ELF-1 (cell line): ENCODE data around the gene NUCKS1.

Experiments
- DNase-seq: peaks from one replicate; pipeline ENCODE4 v3.0.0-alpha.2; 2016; ENCODE audit warnings: low read depth, low spot score

NUCKS1 gene

DNA sequence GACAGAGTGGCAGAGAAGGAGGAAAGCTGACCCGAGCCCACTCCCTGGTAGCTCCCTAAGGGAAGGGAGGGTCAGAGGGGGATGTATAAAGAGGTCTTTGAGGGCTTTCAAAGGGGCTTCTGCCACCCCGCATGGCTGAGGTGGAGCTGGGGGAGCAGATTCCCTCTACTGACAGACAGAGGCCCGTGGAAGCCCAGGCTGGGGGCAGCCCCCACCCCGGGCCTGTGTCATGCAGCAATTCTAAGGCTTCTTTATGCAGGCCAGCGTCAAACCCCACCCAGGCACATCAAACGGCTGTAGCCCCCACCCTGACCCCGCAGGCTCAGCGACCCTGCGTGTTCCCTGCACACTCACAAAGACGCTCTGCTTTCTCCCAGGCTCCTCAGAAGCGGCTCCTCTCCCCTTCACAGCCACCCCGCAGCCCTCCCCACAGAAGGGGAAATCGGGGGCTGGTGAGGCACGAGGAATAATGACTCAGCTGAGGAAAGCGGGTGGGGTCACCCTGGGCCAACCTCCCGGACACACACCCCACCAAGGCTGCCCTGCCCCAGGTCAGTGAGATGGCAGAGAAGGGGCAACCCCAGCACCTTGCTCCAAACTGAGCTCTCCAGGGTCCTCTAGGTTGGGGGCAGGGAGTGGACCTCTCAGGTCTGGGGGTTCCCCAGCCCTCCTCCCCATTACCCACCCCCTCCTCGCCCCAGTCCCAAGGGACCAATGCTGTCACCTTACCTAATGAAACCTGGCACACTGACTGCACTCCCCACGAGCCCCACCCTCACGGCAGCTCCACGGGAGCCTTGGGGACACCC, 80.4 kb downstream of the NUCKS1 start:
- no peak for DNase-seq

- DNase-seq = no peak
Observed at GRCh38 chr1:205668951-205669340, 81.0 kb downstream of the NUCKS1 start.

GRCh38 chr1:205667909-205668643, 81.9 kb downstream of the NUCKS1 start:
- peak; percentile 76 for DNase-seq

DNA sequence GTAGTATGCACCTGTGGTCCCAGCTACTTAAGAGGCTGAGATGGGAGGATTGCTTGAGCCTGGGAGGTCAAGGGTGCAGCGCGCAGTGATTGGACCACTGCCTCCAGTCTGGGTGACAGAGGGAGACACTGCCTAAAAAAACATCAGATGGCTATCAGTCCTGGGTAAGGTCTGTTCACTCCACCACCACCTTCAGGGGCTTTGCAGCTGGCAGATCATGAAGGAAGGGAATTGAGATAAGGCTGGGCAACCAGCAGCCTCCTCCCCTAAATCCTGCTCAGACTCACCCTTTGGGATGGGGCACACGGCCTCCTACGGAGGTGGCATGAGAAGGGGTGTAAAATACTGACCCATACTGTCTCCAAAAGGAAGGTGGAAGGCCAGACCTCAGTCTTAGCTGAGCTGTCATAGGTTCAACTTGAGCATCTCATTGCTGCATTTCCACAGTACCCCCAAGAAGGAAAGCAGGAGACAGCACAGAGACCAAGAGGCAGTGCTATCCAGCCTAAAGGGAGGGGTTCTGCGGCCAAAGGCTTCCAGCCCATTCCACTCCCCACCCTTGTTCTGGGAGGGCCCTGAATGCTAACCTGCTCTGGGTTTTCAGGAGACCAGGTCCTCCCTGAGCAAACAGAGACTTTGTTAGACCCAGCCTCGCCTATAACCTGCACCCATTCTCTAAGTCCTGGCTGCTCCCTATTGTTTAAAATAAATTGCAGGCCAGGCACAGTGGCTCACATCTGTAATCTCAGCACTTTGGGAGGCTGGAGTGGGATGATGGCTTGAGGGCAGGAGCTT, 83.4 kb downstream of the NUCKS1 start:
- DNase-seq = no peak

- DNase-seq = no peak
Observed at GRCh38 chr1:205665201-205666045, 84.6 kb downstream of the NUCKS1 start.

GRCh38 chr1:205664399-205665017, 85.5 kb downstream of the NUCKS1 start:
- no peak for DNase-seq

- DNase-seq = no peak
Observed at GRCh38 chr1:205663286-205663936, 86.6 kb downstream of the NUCKS1 start.
